Neuronal stem cell (in vitro differentiated cells): ENCODE measurements around the gene CTNND2.

Source experiments
- DNase-seq: peaks from one replicate; pipeline ENCODE4 v3.0.0-alpha.2; 2013; ENCODE audit warnings: low spot score
- H2AFZ ChIP-seq: one replicate; pipeline ENCODE4 v1.6.1; 2013; ENCODE audit warnings: mild to moderate bottlenecking, low read length, inconsistent platforms
- H2AK5ac ChIP-seq: 2 replicates; pipeline ENCODE4 v1.6.1; 2013; ENCODE audit warnings: low read depth, mild to moderate bottlenecking, inconsistent platforms, low read length, moderate library complexity, mixed read lengths
- H2BK120ac ChIP-seq: 2 replicates; pipeline ENCODE4 v1.6.1; 2013; ENCODE audit warnings: low read depth, mild to moderate bottlenecking, inconsistent platforms, low read length, moderate library complexity, mixed read lengths
- H2BK12ac ChIP-seq: one replicate; pipeline ENCODE4 v1.6.1; 2013; ENCODE audit warnings: low read length, inconsistent platforms
- H2BK15ac ChIP-seq: 2 replicates; pipeline ENCODE4 v1.6.1; 2013; ENCODE audit warnings: mild to moderate bottlenecking, low read length, inconsistent platforms, mixed read lengths
- H2BK5ac ChIP-seq: one replicate; pipeline ENCODE4 v1.6.1; 2013; ENCODE audit warnings: inconsistent platforms, mild to moderate bottlenecking, low read length, moderate library complexity
- H3K14ac ChIP-seq: one replicate; pipeline ENCODE4 v1.6.1; 2013; ENCODE audit warnings: low read length, inconsistent platforms
- H3K18ac ChIP-seq: 2 replicates; pipeline ENCODE4 v1.6.1; 2013; ENCODE audit warnings: low read length, inconsistent platforms
- H3K23ac ChIP-seq: 2 replicates; pipeline ENCODE4 v1.6.1; 2013; ENCODE audit warnings: low read depth, mild to moderate bottlenecking, mixed read lengths, low read length, inconsistent platforms; ENCODE audit not compliant: poor library complexity
- H3K27ac ChIP-seq: replicated peaks from 3 replicates; pipeline ENCODE4 v1.5.1; 2013; ENCODE audit warnings: low read length, inconsistent platforms
- H3K27me3 ChIP-seq, 3 experiments: 2 replicates each; pipeline ENCODE4 v1.6.1; 2013; ENCODE audit warnings: low read length in 3 of 3, mild to moderate bottlenecking in 2 of 3, inconsistent platforms in 1 of 3, low read depth in 1 of 3, mixed read lengths in 1 of 3, moderate library complexity in 1 of 3; ENCODE audit not compliant: control insufficient read depth in 3 of 3, insufficient read depth in 3 of 3
- H3K36me3 ChIP-seq, 2 donors: replicated peaks in 1 of 2; 2 replicates each; pipeline ENCODE4 v1.6.1; 2013; ENCODE audit warnings: low read length in 2 of 2; ENCODE audit not compliant: control insufficient read depth in 2 of 2, insufficient read depth in 2 of 2
- H3K4ac ChIP-seq: 2 replicates; pipeline ENCODE4 v1.6.1; 2013; ENCODE audit warnings: inconsistent platforms, mild to moderate bottlenecking, low read length, moderate library complexity
- H3K4me1 ChIP-seq, 2 donors: 1 replicate in 1 of 2; 2 replicates in 1 of 2; pipeline ENCODE4 v1.6.1; 2013; ENCODE audit warnings: low read length in 2 of 2, low read depth in 1 of 2; ENCODE audit not compliant: control insufficient read depth in 2 of 2, insufficient read depth in 1 of 2
- H3K4me2 ChIP-seq: one replicate; pipeline ENCODE4 v1.6.1; 2013; ENCODE audit warnings: mild to moderate bottlenecking, low read length, inconsistent platforms; ENCODE audit not compliant: insufficient read depth, poor library complexity, severe bottlenecking
- H3K4me3 ChIP-seq, 2 donors: 2 replicates each; pipeline ENCODE4 v1.5.1; 2013; ENCODE audit warnings: low read length in 2 of 2, mild to moderate bottlenecking in 2 of 2, inconsistent platforms in 1 of 2, moderate library complexity in 1 of 2
- H3K79me1 ChIP-seq: one replicate; pipeline ENCODE4 v1.6.1; 2013; ENCODE audit warnings: low read depth, mild to moderate bottlenecking, inconsistent platforms, low read length, moderate library complexity
- H3K9ac ChIP-seq: one replicate; pipeline ENCODE4 v1.6.1; 2013; ENCODE audit warnings: mild to moderate bottlenecking, low read depth, low read length, inconsistent platforms; ENCODE audit not compliant: poor library complexity
- H3K9me3 ChIP-seq, 2 donors: replicated peaks in 1 of 2; 2 replicates each; pipeline versions ENCODE3 to v1.6.1; 2013; ENCODE audit warnings: low read length in 2 of 2, mild to moderate bottlenecking in 2 of 2, inconsistent platforms in 1 of 2, low read depth in 1 of 2, mixed read lengths in 1 of 2, moderate library complexity in 1 of 2; ENCODE audit not compliant: control insufficient read depth in 2 of 2, insufficient read depth in 1 of 2
- H4K8ac ChIP-seq: one replicate; pipeline ENCODE4 v1.6.1; 2013; ENCODE audit warnings: low read depth, mild to moderate bottlenecking, inconsistent platforms, low read length, moderate library complexity
- H4K91ac ChIP-seq: one replicate; pipeline ENCODE4 v1.6.1; 2013; ENCODE audit warnings: low read length, low read depth, mild to moderate bottlenecking, inconsistent platforms; ENCODE audit not compliant: poor library complexity
- WGBS, 2 donors: extraction: QIAGEN DNeasy Blood & Tissue Kit; methylation state at CpG; one replicate each; pipeline ENCODE4 v1.1.7; 2013; ENCODE audit warnings: missing lambda C conversion rate in 2 of 2, mixed read lengths in 1 of 2; ENCODE audit not compliant: insufficient read length in 2 of 2, insufficient replicate concordance in 1 of 2; ENCODE audit errors: extremely low coverage in 2 of 2; 5-methylcytosine and 5-hydroxymethylcytosine counted together

CTNND2 gene

DNA sequence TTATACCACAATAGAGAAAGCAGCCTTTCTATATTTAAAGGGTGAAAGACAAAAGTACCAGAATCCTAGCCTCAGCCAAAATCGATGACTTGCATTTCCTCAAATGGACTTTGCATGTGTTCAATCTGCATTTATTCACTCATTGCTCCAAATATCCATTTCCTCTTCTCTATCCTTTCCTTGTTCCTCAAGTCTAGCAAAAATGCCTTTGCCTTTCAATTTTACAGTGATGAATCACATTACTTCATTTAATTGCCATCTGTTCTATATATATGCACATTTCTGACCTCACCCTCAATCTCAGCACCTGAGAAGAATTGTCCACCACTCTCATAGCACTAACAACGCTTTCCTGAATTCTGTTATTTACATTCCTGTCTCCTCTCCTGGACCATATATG lies 329.5 kb downstream of the CTNND2 start:
- no peak overlapping the region for H3K18ac ChIP-seq
- H3K23ac ChIP-seq = no peak overlapping the region
- no peak overlapping the region for H2BK120ac ChIP-seq
- no peaks in the 10 kb centered on the region for H3K79me1 ChIP-seq
- no peaks in the 10 kb centered on the region for H3K27me3 ChIP-seq
- no peak overlapping the region for H3K4me2 ChIP-seq
- no peak overlapping the region for H3K4me3 ChIP-seq
- no peak overlapping the region for H2AK5ac ChIP-seq
- H2BK5ac ChIP-seq = no peak overlapping the region
- H3K14ac ChIP-seq = no peak overlapping the region
- DNase-seq = no peak
- no peak overlapping the region for H2BK12ac ChIP-seq
- no CpG with 5 or more reads among the region's 2 CpGs for WGBS, 2 donors
- H2BK15ac ChIP-seq = no peak overlapping the region
- no peak overlapping the region for H2AFZ ChIP-seq
- H4K8ac ChIP-seq = no peak overlapping the region
- peaks cover 0 to 11% of the 10 kb centered on the region in 2 donors for H3K36me3 ChIP-seq
- H3K9ac ChIP-seq = no peak overlapping the region
- H3K4me1 ChIP-seq = peaks cover 0 to 1% of the 10 kb centered on the region in 2 donors
- no peak overlapping the region for H4K91ac ChIP-seq
- peaks cover 0 to 3% of the 10 kb centered on the region in 2 donors for H3K9me3 ChIP-seq
- H3K4ac ChIP-seq = no peak overlapping the region
- H3K27ac ChIP-seq = no peak overlapping the region

DNA sequence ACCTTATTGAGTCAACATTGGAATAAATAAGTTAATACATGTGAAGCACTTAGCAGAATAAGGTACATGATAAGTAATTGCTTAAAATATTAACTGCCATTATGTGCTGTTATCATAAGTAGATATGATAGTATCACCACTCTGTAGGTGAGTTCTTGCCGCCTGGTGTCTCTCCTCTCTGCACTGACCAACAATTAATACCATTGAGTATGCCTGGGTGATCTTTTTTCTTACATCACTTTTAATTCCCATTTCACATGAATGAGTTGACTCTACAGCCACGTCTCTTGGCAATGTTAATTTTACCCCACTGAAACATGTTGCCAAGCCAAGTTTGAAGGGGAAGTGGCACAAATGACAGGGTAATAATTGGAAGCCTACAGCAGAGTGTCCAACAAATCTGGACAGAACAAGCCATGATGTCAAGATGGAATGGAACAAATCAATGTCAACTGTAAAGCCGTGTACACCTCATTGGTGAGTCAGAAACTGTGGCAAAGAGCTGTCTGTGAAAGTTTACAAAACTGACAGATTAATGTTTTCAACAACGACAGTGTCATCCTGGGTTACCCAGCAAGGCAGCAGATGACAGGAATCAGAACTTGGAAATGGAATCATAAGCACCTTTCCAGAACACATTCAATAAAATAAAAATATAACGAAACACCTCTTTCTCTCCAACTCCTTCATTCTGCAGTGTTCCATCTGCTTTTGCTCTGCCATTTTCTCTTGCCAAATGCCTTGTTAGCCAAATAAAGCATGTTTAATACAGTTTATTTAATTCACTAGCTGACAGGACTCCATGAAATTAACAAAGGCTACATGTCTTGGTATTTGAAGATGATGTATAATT lies 330.9 kb downstream of the CTNND2 start:
- no peak overlapping the region for H3K27ac ChIP-seq
- H4K8ac ChIP-seq = no peak overlapping the region
- H2BK15ac ChIP-seq = no peak overlapping the region
- no peak overlapping the region for H2AK5ac ChIP-seq
- H3K4ac ChIP-seq = no peak overlapping the region
- no peak overlapping the region for H2AFZ ChIP-seq
- H2BK12ac ChIP-seq = no peak overlapping the region
- no peaks in the 10 kb centered on the region for H3K79me1 ChIP-seq
- no peak overlapping the region for H3K23ac ChIP-seq
- H4K91ac ChIP-seq = no peak overlapping the region
- no peak overlapping the region for H3K4me2 ChIP-seq
- H3K9ac ChIP-seq = no peak overlapping the region
- H3K27me3 ChIP-seq = no peaks in the 10 kb centered on the region
- no peak overlapping the region for H3K14ac ChIP-seq
- no peak overlapping the region for H2BK120ac ChIP-seq
- H3K4me1 ChIP-seq = peaks cover 0 to 1% of the 10 kb centered on the region in 2 donors
- no peak overlapping the region for H3K18ac ChIP-seq
- no peak overlapping the region for H2BK5ac ChIP-seq
- peaks cover 0 to 7% of the 10 kb centered on the region in 2 donors for H3K36me3 ChIP-seq
- no peak overlapping the region for H3K4me3 ChIP-seq
- DNase-seq = no peak
- WGBS, 2 donors = 100% methylated on average over 1 of the region's 5 CpGs; no CpG with 5 or more reads in 1 of the 2 donors
- peaks cover 0 to 3% of the 10 kb centered on the region in 2 donors for H3K9me3 ChIP-seq

DNA sequence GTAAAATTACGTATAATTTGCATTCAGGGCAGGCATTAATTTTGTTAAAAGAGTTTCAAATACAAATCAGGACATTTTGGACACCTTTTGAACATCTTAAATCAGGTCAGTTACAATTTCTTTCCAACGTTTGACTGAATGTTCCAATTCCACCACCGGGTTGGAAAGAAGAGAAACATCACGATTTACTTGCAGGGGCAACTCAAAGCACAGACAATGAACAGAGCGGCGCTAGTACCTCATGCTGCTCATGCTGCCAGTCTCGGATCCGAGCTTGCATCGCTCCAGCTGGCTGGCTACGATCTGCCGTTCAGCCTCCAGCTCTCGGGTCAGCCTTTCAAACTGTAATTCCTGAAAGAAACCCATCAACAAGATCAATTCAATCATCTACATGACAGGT lies 339.5 kb downstream of the CTNND2 start:
- no peak overlapping the region for H2BK5ac ChIP-seq
- H2AK5ac ChIP-seq = no peak overlapping the region
- no peak overlapping the region for H2BK120ac ChIP-seq
- H3K79me1 ChIP-seq = no peaks in the 10 kb centered on the region
- no peak overlapping the region for H2BK12ac ChIP-seq
- H3K27ac ChIP-seq = no peak overlapping the region
- no peak for DNase-seq
- no peak overlapping the region for H2AFZ ChIP-seq
- H3K14ac ChIP-seq = no peak overlapping the region
- no peak overlapping the region for H4K8ac ChIP-seq
- peaks cover 0 to 28% of the 10 kb centered on the region in 2 donors for H3K9me3 ChIP-seq
- peaks cover 0 to 54% of the 10 kb centered on the region in 2 donors for H3K36me3 ChIP-seq
- no peak overlapping the region for H3K4me3 ChIP-seq
- no peak overlapping the region for H3K4ac ChIP-seq
- H3K4me1 ChIP-seq = no peaks in the 10 kb centered on the region
- H3K23ac ChIP-seq = no peak overlapping the region
- no peak overlapping the region for H4K91ac ChIP-seq
- no peak overlapping the region for H2BK15ac ChIP-seq
- no CpG with 5 or more reads among the region's 12 CpGs for WGBS, 2 donors
- no peak overlapping the region for H3K9ac ChIP-seq
- H3K4me2 ChIP-seq = no peak overlapping the region
- no peaks in the 10 kb centered on the region for H3K27me3 ChIP-seq
- no peak overlapping the region for H3K18ac ChIP-seq

- Histone ChIP-seq H3K18ac (no peak overlapping the region), H3K9me3 (peaks cover 0 to 28% of the 10 kb centered on the region in 2 donors), H3K4ac (no peak overlapping the region), H3K14ac (no peak overlapping the region), H3K4me3 (no peak overlapping the region), H3K27ac (no peak overlapping the region), H3K36me3 (peaks cover 0 to 62% of the 10 kb centered on the region in 2 donors), H2BK15ac (no peak overlapping the region), H3K23ac (no peak overlapping the region), H2AK5ac (no peak overlapping the region), H2BK5ac (no peak overlapping the region), H2BK12ac (no peak overlapping the region), H2BK120ac (no peak overlapping the region), H3K9ac (no peak overlapping the region), H3K4me1 (no peaks in the 10 kb centered on the region), H3K27me3 (no peaks in the 10 kb centered on the region), H4K8ac (no peak overlapping the region), H3K4me2 (no peak overlapping the region), H4K91ac (no peak overlapping the region), H3K79me1 (no peaks in the 10 kb centered on the region), H2AFZ (no peak overlapping the region)
- WGBS, 2 donors = no CpG with 5 or more reads among the region's 2 CpGs
- no peak for DNase-seq
Measured at GRCh38 chr5:11563822-11564221, 340.4 kb downstream of the CTNND2 start.
